Brain microvascular endothelial cell (primary cell): ENCODE results near the gene ELAVL2.

Experiments
- DNase-seq: peaks from one replicate; pipeline ENCODE4 v3.0.0-alpha.2; 2020
- H3K27ac ChIP-seq: fragments of 250-450 bp; sonication (Bioruptor Pico); 2 replicates; pipeline ENCODE4 v1.5.1; 2020; ENCODE audit warnings: mild to moderate bottlenecking, moderate library complexity
- H3K27me3 ChIP-seq: fragments of 250-450 bp; sonication (Bioruptor Pico); replicated peaks from 2 replicates; pipeline ENCODE4 v1.5.1; 2020; ENCODE audit warnings: mild to moderate bottlenecking
- H3K36me3 ChIP-seq: fragments of 250-450 bp; sonication (Bioruptor Pico); replicated peaks from 2 replicates; pipeline ENCODE4 v1.5.1; 2020; ENCODE audit warnings: mild to moderate bottlenecking
- H3K4me3 ChIP-seq: 2 replicates; pipeline ENCODE4 v1.5.1; 2011; ENCODE audit warnings: low read depth, mild to moderate bottlenecking, control low read depth, low read length, moderate library complexity
- in situ Hi-C: cut with HindIII; loops from 2 replicates; pipeline ENCODE4 v1.10.0; 2017; ENCODE audit warnings: low sequenced_read_pairs, low pct_ligation_motif_present
- TF ChIP-seq, protein P1 (sequence below): IDR thresholded peaks from 2 replicates; pipeline ENCODE4 v1.5.1; 2011; ENCODE audit warnings: low read depth, mild to moderate bottlenecking, moderate library complexity, low read length, control low read depth, inconsistent platforms; ENCODE audit errors: missing control alignments

Gene ELAVL2

DNA sequence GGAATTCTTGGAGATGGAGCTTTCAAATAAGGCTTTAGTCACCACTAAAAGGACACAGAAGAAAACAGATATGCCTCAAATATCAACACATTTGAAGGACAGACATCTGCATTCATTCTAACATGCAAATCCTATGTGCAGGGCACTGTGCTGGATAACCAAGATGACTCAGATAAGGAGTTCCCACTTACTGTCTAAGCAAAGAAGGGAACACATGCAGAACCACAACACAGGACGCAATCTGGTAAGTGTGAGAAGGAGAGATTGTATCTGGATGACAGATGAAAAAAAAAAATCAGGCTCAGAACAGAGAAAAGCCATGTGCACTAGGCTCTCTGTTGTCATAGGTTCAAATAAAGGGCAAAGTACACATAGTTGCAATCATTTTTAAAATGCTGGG is 42.5 kb downstream of the ELAVL2 start:
- Histone ChIP-seq H3K27ac (no peak overlapping the region), H3K36me3 (no peaks in the 10 kb centered on the region), H3K27me3 (no peaks in the 10 kb centered on the region), H3K4me3 (no peak overlapping the region)
- TF ChIP-seq, protein P1, sequence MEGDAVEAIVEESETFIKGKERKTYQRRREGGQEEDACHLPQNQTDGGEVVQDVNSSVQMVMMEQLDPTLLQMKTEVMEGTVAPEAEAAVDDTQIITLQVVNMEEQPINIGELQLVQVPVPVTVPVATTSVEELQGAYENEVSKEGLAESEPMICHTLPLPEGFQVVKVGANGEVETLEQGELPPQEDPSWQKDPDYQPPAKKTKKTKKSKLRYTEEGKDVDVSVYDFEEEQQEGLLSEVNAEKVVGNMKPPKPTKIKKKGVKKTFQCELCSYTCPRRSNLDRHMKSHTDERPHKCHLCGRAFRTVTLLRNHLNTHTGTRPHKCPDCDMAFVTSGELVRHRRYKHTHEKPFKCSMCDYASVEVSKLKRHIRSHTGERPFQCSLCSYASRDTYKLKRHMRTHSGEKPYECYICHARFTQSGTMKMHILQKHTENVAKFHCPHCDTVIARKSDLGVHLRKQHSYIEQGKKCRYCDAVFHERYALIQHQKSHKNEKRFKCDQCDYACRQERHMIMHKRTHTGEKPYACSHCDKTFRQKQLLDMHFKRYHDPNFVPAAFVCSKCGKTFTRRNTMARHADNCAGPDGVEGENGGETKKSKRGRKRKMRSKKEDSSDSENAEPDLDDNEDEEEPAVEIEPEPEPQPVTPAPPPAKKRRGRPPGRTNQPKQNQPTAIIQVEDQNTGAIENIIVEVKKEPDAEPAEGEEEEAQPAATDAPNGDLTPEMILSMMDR: no peak
- in situ Hi-C loops: no loop called here
- no peak for DNase-seq

DNA sequence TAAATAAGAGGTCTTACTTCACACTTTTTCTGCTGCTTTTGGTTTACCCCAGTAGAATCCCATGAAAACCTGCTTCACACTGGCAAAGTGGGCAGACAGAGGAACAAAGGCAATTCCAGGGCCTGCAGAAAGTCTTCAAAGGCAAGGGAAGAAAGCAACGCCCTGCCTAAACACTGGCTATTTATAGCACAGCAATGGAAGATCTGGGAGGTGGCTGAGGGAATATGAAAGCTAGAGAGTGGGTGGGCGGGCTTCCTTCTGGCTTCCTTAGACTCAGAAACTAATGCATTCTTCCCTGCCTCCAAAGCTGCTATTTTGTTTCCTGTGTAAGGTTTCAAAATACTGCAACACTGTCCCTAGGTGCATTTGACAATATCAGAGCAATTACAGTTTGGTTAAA is 46.8 kb downstream of the ELAVL2 start:
- Histone ChIP-seq H3K4me3 (no peak overlapping the region), H3K27ac (no peak overlapping the region), H3K27me3 (no peaks in the 10 kb centered on the region), H3K36me3 (no peaks in the 10 kb centered on the region)
- in situ Hi-C loops: no loop called here
- TF ChIP-seq, protein P1: no peak
- no peak for DNase-seq

DNA sequence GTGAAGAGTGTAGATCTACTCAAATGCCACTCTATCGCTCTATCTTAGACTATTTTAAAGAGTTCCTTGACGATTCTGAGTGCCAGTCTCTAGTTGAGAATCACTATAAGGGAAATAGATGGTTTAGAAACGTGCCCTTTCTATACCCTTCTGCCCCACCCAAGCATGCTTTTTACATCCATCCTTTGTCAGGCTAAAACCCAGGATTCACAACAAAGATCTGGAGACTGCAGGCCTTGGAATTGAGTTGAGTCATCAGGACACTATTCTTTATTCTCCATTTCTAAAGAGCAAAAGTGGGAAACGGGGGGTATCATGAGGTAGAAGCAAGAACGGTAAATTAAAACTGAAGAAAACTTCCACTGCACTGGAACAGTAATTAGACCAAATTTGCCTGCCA is 48.7 kb downstream of the ELAVL2 start:
- Histone ChIP-seq H3K4me3 (no peak overlapping the region), H3K27me3 (no peaks in the 10 kb centered on the region), H3K27ac (no peak overlapping the region), H3K36me3 (no peaks in the 10 kb centered on the region)
- in situ Hi-C loops: no loop called here
- DNase-seq: no peak
- TF ChIP-seq, protein P1: no peak

DNA sequence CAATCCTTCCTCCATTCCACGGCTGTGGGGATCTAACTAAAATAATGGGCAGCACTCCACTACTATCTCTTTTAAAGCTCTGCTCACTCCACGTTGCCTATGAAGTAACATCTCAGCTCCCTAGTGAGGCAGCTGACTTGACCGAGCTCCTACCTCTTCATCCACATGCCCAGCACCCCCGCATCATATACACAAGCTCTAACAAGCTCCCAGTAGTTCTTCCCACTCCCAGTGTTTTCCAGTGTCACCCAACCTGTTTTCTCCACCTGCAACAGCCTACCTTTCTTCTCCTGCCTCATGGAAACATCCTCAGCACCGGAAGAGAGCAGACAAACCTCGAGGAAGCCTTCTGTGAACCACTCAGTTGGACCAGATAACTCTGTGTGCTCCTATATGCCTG is 50.5 kb downstream of the ELAVL2 start:
- TF ChIP-seq, protein P1: no peak
- no peaks in the 10 kb centered on the region for H3K36me3 ChIP-seq
- in situ Hi-C loops: no loop called here
- H3K27ac ChIP-seq: no peak overlapping the region
- no peaks in the 10 kb centered on the region for H3K27me3 ChIP-seq
- DNase-seq: no peak
- no peak overlapping the region for H3K4me3 ChIP-seq

DNA sequence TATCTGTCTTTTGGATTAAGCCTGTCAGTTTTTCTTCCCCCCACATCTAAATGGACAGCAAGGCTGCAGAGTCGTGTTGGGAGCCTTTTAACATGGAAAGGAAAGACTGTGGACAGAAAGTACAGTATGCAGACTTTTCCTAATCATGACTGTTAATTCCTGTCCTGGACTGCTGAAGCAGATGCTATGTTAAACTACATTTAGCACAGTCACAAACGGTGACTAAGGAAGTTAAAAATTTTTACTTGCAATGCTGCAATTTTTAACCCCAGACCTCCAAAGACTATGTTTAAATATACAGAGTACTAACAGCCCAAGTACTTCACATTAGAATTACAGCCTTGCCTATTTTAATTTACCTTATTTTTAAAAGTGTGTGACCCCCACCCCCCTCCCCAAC is 51.8 kb downstream of the ELAVL2 start:
- H3K27me3 ChIP-seq: no peaks in the 10 kb centered on the region
- in situ Hi-C loops: no loop called here
- H3K4me3 ChIP-seq: no peak overlapping the region
- H3K36me3 ChIP-seq: no peaks in the 10 kb centered on the region
- H3K27ac ChIP-seq: no peak overlapping the region
- no peak for DNase-seq
- TF ChIP-seq, protein P1: no peak

DNA sequence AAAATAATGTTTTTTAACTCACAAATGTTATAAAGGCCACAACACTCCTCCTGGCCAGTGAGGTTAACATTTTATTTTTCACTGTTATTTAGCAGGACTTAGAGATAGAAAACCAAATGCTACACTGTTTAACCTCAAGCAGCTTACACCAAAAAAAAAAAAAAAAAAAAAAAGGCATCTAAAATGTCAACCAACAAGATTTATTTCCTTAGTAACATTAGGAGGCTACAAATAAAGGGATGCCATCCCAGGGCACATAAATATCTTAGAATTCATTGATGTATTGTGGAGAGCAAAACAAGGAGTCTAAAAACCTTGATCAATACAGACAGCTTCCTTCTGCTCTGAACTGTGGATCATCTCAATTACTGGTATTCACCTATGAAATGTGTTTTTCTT is 53.7 kb downstream of the ELAVL2 start:
- in situ Hi-C loops: no loop called here
- H3K27ac ChIP-seq: no peak overlapping the region

More for the DNA sequence above, 53.7 kb downstream of the ELAVL2 start:
- TF ChIP-seq, protein P1: no peak
- no peak for DNase-seq
- no peak overlapping the region for H3K4me3 ChIP-seq
- H3K27me3 ChIP-seq: no peaks in the 10 kb centered on the region
- no peaks in the 10 kb centered on the region for H3K36me3 ChIP-seq
